ENCODE measurements around the gene OR1N2. TPM values are rescaled to one million over a fixed set of nuclear protein-coding genes. Genes with fewer than 3 reads are reported as not detected.

OR1N2 gene
- total RNA-seq, 1 donor, result 0.27 TPM

Other genes with a start within 250 kb of the OR1N2 start
- gene PTGS1, start 182.1 kb upstream of the OR1N2 start, total RNA-seq, result 49.8 TPM
- gene OR1J1, start 75.2 kb upstream of the OR1N2 start, total RNA-seq, result under 0.01 TPM
- 0.27 TPM for gene OR1J2, start 42.3 kb upstream of the OR1N2 start, total RNA-seq
- under 0.01 TPM for gene OR1J4, start 34.0 kb upstream of the OR1N2 start, total RNA-seq
- gene OR1N1, start 25.8 kb upstream of the OR1N2 start, total RNA-seq, result not detected
- gene OR1L8, start 30.3 kb downstream of the OR1N2 start, total RNA-seq, result 0.27 TPM
- gene OR1Q1, start 61.6 kb downstream of the OR1N2 start, total RNA-seq, result under 0.01 TPM
- 0.27 TPM for gene OR1B1, start 104.5 kb downstream of the OR1N2 start, total RNA-seq
- not detected for gene OR1L1, start 108.6 kb downstream of the OR1N2 start, total RNA-seq
- not detected for gene OR1L3, start 122.0 kb downstream of the OR1N2 start, total RNA-seq
- not detected for gene OR1L4, start 170.9 kb downstream of the OR1N2 start, total RNA-seq
- not detected for gene OR1L6, start 189.2 kb downstream of the OR1N2 start, total RNA-seq
- gene OR5C1, start 235.8 kb downstream of the OR1N2 start, total RNA-seq, result not detected
- gene OR1K1, start 247.0 kb downstream of the OR1N2 start, total RNA-seq, result not detected

All from hematopoietic multipotent progenitor cell (in vitro differentiated cells).